Stimulated activated CD8-positive, alpha-beta memory T cell treated with anti-CD3 and anti-CD28 coated beads, Interleukin-12 subunit alpha, Interleukin-12 subunit beta, amount 100 ng/mL, for 24 hours (primary cell): Measurements from ENCODE around the gene NINL.
A peak's percentile ranks its signal among the peaks of the same experiment; 100 is the strongest.

Experiments
- DNase-seq: peaks from one replicate; pipeline ENCODE4 v3.0.0-alpha.2; 2020; ENCODE audit errors: extremely low read depth

Gene NINL

DNA sequence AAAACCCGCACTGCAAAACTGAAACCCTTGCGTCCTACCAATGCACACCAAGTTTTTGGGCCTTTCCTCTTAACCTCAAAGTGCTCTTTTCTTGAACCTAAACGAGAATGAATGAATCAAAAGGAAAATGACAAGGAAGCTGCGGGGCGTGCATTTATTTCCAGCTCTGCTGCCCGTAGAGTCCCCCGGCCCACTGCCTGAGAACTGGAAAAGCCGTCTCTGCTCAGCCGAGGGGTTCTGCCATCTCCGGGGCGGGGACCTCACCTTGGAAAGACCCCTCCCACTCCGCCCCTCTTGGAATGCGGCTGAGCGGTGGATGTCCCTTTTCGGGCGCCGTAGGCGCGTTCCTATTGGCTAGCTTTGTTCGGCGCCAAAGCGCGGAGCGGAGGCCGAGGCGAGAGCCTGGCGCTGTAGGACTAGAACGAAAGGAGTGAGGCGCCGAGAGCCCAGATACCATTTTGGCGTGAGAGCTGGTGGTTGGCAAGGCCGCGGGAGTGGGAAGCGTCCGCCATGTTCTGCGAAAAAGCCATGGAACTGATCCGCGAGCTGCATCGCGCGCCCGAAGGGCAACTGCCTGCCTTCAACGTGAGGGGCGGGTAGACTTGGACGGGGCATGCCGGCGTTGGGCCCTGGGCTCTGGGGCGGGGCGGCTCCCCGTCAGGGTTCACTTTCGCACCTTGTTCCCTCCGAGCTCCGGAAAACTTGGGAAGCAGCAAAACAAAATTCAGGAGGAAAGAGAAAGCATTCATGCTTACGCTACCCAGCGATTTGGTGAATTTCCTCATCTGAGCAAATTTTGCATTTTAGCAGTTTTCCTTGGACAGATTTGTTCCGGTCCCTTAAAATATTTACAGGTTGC lies 177.8 kb downstream of the NINL start, which contains the start of gene GINS1:
GINS1 (plus strand) TSS at position 363 of the 859 bp plus-strand sequence; CDS start at position 511, 148 bp downstream.
- DNase-seq = peak; percentile 59
